OCI-LY3 (cell line): ENCODE results near the gene CCDC185.

ENCODE experiments used
- CTCF ChIP-seq: fragments of 200-600, 300-600 bp; sonication (generic); IDR thresholded peaks from 2 replicates; pipeline ENCODE4 v1.5.1; 2014; ENCODE audit warnings: antibody characterized with exemption, low read length, low read depth
- EZH2phosphoT487 ChIP-seq: fragments of 200-600 bp; shearing (Covaris generic); IDR thresholded peaks from 2 replicates; pipeline ENCODE4 v1.6.1; 2018; ENCODE audit warnings: antibody characterized with exemption, mixed run types, low read depth

GRCh38 chr1:223410036-223410435 is 16.8 kb downstream of the CCDC185 start:
- TF ChIP-seq CTCF = no peak
- TF ChIP-seq EZH2phosphoT487 = no peak
